Stimulated activated CD8-positive, alpha-beta memory T cell treated with anti-CD3 and anti-CD28 coated beads, Interleukin-7, amount 100 ng/mL, for 1 hour (primary cell): ENCODE measurements around the gene FUNDC2.
A peak's percentile ranks its signal among the peaks of the same experiment; 100 is the strongest.
"Not testable (repeated sequence)": the region's sequence is repeated elsewhere in the genome, so short reads cannot be mapped to it uniquely, and the experiment has no call there.

ENCODE experiments used
- DNase-seq, 2 donors: peaks; one replicate each; pipeline ENCODE4 v3.0.0-alpha.2; 2020; ENCODE audit warnings: low read depth in 2 of 2

Gene FUNDC2, protein sequence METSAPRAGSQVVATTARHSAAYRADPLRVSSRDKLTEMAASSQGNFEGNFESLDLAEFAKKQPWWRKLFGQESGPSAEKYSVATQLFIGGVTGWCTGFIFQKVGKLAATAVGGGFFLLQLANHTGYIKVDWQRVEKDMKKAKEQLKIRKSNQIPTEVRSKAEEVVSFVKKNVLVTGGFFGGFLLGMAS

DNA sequence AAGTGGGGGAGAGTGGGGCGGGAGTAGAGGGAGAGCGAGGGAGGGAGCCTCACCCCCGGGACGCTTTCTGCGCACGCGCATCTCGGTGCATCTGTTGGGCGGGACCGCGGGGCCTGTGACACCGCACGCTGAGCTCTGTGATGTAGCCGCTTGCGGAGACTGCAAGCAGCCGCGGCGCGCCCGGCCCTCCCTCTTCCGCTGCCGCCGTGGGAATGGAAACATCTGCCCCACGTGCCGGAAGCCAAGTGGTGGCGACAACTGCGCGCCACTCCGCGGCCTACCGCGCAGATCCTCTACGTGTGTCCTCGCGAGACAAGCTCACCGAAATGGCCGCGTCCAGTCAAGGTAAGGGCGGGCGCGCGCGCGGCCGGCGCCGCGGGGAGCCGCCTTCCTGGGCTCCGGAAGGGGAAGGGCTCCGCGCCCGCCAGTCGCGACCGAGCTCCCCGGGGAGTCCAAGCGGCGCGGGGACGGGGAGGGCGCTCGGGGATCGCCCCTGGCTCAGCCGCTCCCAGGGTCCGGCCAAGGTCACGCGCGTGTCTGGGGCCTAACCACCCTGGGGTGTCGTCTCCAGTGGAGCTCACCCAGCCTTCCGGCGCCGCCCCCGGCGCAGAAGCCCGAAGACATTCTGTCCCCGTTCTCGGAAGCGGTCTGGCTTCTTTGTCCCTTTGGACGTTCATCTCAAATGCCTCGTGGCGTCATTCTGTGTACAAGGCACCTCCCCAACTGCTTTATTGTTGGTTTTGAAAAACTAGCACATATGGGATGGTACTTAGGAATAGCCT, at the start of gene FUNDC2:
Gene FUNDC2, plus strand, starts transcription at position 118 of the 782 bp plus-strand sequence. Its CDS starts 95 bp downstream, at position 213.
- DNase-seq = peak; percentile 85 to 89

DNA sequence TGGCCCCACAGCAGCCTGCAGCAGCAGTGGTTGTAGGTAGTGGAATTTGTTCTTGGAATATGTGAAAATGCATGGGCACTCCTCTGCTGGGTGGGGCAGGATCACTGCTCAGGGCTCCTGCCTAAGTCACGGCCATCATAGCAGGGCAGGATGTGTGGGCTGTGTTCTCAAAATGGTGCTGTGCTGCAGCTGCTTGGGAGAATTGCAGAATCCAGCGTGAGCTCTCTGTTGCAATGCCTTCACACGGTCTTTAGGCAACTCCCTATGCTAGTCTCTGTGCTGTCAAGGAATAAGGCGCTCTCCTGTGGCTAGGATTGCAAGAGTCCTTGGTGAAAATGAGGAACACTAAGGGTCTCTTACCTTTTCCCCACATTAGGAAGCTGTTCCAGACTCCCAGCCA, 47.0 kb upstream of the FUNDC2 start:
- no peak for DNase-seq

DNA sequence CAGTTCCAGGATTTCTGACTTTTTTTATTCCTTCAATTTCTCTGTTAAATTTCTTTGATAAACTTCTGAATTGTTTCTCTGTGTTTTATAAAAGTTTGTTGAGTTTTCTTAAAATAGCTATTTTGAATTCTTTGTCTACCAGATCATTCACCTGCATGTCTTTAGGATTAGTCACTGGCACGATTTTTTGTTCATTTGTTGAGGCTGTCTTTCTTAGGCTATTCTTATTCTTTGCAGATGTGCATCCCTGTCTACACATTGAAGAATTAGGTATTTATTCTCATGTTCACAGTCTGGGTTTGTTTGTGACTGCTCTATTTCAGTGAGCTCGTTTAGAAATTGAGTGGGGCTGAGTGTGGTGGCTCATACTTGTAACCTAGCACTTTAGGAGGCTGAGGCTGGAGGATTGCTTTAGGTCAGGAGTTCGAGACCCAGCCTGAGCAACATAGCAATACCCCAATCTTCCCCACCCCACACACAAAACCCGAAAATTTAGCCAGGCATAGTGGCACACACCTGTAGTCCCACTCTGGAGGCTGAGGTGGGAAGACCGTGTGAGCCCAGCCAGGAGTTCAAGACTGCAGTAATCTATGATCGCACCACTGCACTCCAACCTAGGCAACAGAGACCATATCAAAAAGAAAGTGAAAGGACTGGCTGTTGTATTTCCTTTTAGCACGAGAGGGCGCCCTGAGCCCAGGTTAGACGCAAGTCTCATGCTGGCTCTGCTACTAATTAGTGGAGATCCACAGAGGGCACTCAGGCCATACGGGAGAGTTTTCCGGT, 46.1 kb upstream of the FUNDC2 start:
- peak; percentile 46 to 49 for DNase-seq

DNA sequence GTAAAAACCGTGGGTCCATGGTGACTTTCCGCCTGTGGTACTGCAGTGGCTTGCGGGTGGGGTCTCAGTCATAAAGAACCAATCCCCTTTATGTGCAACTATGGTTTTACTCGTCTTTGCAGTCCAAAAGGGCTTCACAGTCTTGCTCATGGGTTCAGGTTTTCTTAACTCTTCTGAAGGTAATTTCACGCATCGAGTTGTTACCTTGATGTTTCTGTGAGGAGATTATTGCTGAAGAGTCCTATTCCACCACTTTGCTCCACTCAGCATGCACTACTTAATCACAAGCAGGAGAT, 45.6 kb upstream of the FUNDC2 start:
- DNase-seq = no peak

DNA sequence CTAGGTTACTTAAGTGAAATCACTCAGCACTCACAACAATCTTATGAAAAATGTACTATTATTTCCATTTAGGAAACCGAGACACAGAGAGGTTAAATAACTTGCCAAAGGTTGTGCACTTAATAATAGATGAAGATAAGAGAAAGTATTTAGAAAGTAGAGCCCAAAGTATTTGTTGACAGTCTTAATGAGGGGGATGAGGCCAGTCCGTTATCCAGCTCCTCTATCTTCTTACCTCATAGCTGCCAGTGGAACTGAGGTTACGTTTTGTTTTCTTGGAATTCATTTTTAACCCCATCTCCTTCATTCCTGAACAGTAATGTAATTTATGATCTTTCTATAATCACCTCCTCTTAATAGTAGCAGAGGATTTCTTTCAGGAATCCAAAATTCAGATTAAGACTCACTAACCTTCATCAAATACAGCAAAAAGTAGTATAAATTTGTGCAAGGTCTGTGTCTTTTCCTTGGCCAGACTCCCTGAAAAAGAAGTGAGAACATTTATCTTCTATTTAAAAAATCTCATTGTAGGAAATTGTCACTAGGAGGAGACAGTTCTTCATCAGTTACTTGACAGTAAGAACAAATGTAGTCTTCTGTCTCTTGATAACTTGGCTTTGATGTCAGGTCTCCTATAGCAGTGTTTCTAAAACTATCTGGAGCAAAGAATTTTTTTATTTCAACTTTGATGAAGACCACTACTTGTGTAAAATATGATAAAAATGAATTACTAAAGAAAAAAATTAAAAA, 39.6 kb upstream of the FUNDC2 start:
- DNase-seq = no peak

DNA sequence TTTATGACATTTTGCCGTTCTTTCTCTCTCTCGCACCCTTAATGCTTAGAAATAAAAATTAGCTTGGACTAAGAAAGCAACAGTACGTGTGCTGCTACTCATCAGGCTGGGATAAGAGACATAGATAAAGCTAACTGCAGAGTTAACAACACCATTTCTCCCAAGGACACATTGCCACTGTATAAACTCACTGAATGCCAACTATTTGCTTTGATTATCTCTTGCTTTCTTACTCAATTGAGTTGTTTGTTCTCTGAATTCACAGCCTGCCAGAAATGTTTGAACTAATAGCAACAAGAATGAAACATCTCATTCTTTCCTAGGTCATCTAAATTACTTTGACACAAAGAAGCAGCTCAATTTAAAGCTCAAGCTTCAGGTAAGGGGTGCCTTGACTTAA, 38.7 kb upstream of the FUNDC2 start:
- DNase-seq = no peak

DNA sequence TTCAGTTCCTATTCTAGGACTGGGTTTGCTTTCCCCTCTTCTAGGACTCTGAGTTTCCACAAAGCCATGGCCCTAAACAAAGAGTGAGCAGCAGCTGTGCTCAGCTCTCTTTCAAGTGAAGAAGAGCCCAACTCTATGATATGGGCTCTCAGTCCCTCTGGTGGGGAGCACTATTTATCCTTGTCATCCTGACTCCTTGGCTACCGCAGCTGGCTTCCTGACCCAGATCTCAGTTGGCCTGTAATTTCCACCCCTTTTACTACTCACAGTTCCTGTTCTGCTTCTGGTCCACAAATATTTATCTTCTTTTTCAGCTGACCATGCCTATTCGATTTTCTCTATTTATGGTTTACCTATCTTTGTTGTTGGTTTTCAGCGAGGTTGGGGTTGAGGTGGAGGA, 37.9 kb upstream of the FUNDC2 start:
- no peak for DNase-seq

DNA sequence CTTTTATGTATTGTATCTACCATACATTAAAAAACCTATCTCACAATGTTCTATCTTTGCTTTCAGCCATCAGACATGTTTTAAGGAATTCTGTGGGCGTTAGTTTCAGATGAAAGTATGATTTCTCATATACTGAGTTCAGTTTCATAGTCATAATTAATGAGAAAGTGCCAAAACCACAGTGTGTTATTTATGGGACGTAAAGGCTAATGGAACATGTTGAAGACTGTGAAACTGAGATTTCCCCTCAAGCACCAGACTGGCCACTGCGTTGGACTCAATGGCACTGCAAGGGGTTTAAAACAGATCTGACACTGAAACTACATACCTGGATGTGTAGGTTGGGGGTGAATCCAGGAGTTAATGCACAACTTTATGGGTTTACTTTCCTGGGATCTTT, 36.1 kb upstream of the FUNDC2 start:
- DNase-seq = no peak

DNA sequence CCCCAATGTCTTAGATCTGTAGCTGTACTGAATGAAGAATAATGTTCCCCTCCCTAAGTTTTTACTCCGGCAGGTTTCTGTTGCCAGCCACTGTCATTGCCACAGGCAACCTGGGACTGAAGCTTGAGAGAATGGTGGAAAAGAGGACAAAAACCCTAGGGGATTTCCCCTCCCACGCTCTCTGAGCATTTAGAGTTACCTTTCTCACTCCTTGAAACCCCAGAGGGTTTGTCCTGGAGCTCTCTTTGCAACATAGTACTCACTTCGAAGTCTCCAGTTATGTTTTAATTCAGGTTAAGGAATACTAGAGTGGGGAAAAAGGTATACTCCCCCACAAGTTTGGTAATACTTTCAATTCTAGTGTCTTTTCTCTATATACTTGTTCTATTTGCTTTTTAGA, 35.6 kb upstream of the FUNDC2 start:
- no peak for DNase-seq

DNA sequence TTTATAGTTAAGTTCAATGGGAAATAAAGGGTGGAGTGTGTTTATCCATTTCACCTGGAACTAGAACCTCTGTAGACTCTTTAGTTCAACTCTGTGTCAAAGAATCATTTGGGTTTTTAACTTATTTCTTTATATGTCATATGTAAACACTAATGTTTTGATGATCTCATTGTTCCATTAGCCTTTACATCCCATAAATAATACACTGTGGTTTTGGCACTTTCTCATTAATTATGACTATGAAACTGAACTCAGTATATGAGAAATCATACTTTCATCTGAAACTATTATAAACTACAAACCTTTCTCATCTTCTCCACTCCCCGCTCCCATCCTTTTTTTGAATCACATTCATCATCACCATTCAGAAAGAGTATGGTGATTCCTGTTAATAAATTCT, 35.2 kb upstream of the FUNDC2 start:
- DNase-seq = no peak

DNA sequence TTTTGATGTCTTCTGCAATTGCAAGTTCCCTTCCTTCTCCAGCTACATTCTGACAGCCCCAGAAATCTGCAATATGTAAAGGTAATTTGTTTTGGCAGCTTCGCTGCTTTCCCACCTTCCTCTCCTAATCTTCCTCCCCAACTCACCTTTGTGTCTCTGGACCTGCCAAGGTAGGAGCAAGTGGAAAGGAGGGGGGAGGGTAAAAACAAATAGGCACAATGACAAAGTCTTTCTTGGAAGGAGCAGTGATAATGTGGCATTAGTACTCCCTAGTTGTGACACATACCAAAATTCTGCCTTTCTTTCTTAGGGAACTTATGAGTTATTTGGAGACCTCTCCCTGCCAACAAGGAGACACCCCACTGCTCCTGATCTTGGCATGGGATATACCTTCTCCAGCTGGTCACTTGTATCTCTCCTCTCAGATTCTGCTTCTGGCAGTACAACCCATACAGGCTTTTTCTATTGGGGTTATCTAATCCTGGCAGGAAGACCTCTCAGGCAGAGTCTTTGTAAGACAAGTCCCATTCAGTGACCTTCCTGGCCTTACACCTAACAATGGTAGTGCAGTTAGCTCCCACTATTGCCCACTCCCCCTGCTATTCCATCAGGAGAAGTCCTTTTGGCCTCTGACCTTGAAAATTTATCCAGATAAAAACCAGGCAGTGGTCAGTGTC, 28.3 kb upstream of the FUNDC2 start:
- no peak for DNase-seq

DNA sequence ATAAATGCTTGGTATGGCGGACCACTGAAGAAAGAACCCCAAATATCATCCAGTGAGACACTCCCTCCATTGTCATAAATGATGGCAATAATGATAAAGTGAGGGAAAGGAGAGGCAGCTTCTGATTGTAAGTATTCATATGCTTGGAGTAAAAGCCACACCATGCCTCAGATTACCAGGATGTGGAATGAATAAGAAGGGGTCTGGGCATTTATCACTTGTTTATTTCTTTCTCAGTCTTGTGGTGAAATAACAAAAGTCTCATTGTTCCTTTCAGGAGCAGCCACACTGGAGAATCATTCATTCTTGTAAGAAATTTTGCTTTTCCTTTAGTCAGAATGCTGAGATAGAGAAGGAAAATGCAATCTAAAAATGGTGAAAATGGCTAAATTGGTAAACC, 25.8 kb upstream of the FUNDC2 start:
- no peak for DNase-seq

DNA sequence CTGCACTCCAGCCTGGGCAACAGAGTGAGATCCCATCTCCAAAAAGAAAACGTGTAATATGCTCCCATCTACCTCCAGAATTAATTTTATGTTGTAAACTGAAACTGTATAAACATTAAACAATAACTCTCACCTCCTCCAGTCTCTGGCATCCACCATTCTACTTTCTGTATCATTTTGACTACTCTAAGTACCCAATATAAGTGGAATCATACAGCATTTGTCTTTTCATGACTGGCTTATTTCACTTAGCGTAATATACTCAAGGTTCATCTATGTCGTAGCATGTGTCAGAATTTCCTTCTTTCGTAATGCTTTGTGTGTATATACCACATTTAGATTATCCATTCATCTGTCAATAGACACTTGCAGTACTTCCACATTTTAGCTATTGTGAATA, 24.8 kb upstream of the FUNDC2 start:
- DNase-seq = no peak

DNA sequence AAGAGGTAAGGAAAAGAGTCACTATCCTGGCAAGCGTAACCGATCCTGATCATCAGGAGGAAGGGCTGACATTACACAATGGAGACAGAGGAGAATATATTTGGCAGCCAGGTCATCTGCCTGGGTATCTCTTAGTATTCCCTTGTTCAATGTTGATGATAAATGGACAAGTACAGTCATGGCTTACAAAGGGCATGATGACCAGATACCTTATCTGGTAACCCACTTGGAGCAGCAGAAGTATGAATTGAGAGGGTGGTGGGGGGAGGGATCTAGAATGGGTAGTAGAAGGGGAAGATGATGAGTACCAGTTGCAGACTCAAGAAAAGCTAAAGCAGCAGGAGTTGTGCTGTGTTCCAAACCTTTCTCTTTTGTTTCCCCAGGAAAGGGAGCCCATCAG, 21.5 kb upstream of the FUNDC2 start:
- DNase-seq = no peak

DNA sequence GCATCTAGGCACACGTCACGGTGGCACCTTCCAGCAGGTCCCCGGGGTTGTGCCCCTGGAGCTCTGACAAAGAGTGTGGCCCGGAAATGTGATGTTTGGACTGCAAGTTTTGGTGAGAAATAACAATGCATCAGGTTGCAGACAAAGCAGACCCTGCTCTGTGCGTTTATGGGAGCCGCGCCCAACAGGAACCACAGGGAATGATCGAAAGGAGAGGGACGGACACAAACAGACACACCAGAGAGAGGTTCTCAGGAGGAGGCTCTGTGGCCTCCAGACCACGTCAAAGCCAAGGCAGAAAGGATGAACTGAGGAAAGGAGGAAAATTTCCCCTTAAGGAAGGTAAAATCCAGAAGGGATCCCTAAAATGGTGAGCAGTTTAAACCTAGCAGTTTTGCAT, 20.3 kb upstream of the FUNDC2 start:
- DNase-seq = not testable (repeated sequence)

DNA sequence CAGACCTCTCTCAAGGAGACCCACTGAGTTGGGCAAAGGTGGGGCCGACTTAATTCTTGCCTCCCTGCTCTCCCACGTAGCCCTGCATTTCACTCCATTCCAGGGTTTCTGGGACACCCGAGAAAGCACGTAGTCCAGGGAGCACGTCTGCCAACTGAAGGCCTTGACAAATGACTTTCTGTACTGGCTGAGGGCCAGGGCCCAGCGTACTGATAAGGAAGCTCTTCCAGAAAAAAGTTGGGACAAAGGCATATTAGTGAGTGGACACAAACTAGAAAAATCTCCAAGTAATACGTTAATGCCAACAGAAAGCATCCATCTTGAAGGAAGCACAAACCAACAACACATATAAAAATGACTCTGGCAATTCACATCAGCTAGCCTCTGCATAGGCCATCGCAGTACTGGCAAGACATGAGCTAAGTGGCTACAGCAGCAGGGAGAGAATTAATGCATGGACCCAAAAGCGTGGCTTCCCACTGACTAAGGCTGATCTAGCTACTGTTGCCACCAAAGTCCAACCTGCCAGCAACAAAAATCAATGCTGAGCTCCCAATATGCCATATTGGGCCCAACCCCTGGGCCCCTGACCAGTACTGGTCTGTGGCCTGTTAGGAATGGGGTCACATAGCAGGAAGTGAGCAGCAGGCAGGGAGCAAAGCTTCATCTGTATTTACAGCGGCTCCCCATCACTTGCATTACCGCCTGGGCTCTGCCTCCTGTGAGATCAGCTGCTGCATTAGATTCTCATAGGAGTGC, 19.6 kb upstream of the FUNDC2 start:
- DNase-seq = not testable (repeated sequence)

DNA sequence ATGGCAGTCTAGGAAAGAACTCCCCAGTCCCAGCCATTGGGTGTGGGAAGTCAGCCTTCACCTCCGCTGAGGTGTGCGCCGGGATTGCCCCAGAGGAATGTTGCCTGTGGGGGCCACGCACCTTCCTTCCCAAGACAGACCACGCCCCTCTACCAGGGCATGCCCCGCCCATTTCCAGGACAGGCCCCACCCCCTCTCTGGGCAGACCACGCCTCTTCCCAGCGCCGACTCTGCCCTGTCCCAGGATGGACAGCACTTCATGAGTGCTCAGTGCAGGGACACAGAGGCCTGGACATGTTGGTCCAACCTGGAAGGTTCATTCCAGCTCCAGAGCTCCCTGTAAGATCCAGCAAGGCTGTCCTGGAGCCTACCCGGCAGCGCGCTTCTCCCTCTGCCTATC, 18.1 kb upstream of the FUNDC2 start:
- DNase-seq = not testable (repeated sequence)

DNA sequence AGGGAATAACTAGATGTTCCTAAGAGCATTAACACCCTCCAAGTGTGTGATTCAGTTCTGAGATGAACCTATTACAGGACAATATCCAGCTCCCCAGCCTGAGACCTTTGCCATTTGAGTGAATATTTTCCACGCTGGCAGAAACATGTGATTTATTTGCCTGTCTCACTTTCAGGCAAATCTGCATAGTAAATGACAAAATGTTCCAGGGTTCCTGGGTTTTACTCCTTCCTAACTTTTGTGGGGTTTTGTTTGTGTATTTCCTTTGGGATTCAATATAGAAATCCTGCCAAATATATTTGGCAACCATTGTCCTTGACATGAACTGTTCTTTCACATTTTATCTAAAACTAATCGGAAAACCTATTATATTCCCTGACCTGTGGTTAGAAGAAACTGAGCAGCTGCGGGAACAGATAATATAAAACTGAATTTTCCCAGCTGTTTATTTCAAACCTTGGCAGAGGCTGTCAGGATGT, 16.6 kb upstream of the FUNDC2 start:
- no peak for DNase-seq

DNA sequence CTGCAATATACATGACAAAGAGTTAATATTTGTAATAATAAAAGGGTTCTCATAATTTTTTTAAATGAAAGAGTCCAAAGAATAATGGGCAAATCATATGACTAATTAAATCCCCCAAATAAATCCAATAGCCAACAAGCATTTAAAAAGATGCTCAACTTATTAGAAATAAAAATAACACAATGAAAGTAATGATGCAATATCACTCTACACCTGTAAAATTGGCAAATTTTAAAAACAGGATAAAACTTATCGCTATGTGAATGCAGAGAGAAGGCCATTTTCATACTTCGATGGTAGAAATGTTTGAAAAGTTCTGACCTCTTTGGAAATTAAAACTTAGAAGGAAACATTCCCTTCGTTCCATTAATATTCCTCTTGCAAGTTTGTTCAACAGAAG, 6.1 kb upstream of the FUNDC2 start:
- DNase-seq = no peak

DNA sequence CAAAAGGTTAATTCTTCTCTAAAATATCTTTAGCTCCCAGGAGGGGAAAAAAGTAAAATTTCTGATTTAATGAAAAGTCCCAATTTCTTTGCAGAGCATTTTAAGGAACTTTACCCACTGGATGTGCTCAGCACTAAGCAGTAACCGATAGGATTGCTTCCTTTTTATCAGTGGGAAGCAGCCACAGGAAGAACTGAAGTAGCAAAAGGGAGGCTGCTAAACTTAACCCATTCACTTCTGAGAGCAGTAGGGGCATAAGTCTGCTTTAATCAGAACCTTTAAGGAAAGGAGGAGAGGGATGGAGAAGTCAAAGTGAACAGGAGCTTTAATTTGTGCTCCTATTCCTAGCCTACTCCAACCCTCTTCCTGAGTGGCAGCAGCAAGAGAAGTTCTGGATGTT, 4.1 kb upstream of the FUNDC2 start, which contains the start of gene F8:
Gene F8, minus strand, starts transcription at position 139 of the 400 bp plus-strand sequence. CDS start 171 bp downstream, outside the sequence.
- no peak for DNase-seq
